H1 (cell line): ENCODE data around the gene ZC3H18. TPM values are rescaled to one million over a fixed set of nuclear protein-coding genes. Genes with fewer than 3 reads are reported as not detected.

Experiments
- CTCF ChIA-PET: fragments of 300-600 bp; sonication (Branson Sonifier 250); formaldehyde crosslinking; loops from one replicate; lab custom pipeline; 2021; ENCODE audit not compliant: partially characterized antibody; lab: Charles Lee
- POLR2A ChIA-PET: fragments of 300-600 bp; sonication (Branson Sonifier 250); formaldehyde crosslinking; loops from one replicate; lab custom pipeline; 2021; ENCODE audit warnings: inconsistent platforms; ENCODE audit not compliant: partially characterized antibody; lab: Charles Lee
- DNase-seq, 2 experiments: peaks; one replicate each; pipeline versions ENCODE4 v3.0.0 to v3.0.0-alpha.2; 2010 to 2022; ENCODE audit warnings: low spot score in 2 of 2, low read depth in 1 of 2, mixed read lengths in 1 of 2
- FAIRE-seq: peaks from 2 replicates; lab custom pipeline; 2011; peaks lifted over from hg19 to GRCh38; lab: Jason Lieb, UNC
- H2AFZ ChIP-seq: 2 replicates; pipeline ENCODE4 v1.8.1; 2012; ENCODE audit warnings: low read length, inconsistent platforms
- H2AK5ac ChIP-seq: 2 replicates; pipeline ENCODE4 v1.6.1; 2013; ENCODE audit warnings: low read depth, low read length
- H2BK120ac ChIP-seq: replicated peaks from 2 replicates; pipeline ENCODE3; 2013; ENCODE audit warnings: low read depth, low read length, inconsistent platforms
- H2BK12ac ChIP-seq: 2 replicates; pipeline ENCODE4 v1.6.1; 2013; ENCODE audit warnings: low read depth, low read length
- H2BK15ac ChIP-seq: 2 replicates; pipeline ENCODE4 v1.6.1; 2013; ENCODE audit warnings: low read length
- H2BK20ac ChIP-seq: 2 replicates; pipeline ENCODE4 v1.6.1; 2013; ENCODE audit warnings: low read length
- H2BK5ac ChIP-seq: 2 replicates; pipeline ENCODE4 v1.6.1; 2013; ENCODE audit warnings: low read depth, low read length
- H3K14ac ChIP-seq: 2 replicates; pipeline ENCODE4 v1.6.1; 2013; ENCODE audit warnings: inconsistent platforms; ENCODE audit not compliant: insufficient read length
- H3K18ac ChIP-seq: 2 replicates; pipeline ENCODE4 v1.6.1; 2013; ENCODE audit warnings: low read length; ENCODE audit errors: extremely low read depth
- H3K23ac ChIP-seq: 2 replicates; pipeline ENCODE4 v1.6.1; 2013; ENCODE audit warnings: inconsistent platforms; ENCODE audit not compliant: insufficient read length
- H3K23me2 ChIP-seq: 2 replicates; pipeline ENCODE4 v1.6.1; 2013; ENCODE audit warnings: low read depth, low read length
- H3K27ac ChIP-seq: 2 replicates; pipeline ENCODE4 v1.6.1; 2011; ENCODE audit warnings: low read depth, low read length, inconsistent platforms
- H3K27me3 ChIP-seq, 4 experiments: replicated peaks in 1 of 4; 1 replicate in 1 of 4; 2 replicates in 3 of 4; pipeline versions ENCODE4 v1.6.1 to v1.8.1; 2011 to 2013; ENCODE audit warnings: low read length in 3 of 4, mild to moderate bottlenecking in 3 of 4, inconsistent platforms in 2 of 4, mixed read lengths in 2 of 4, moderate library complexity in 1 of 4; ENCODE audit not compliant: control insufficient read depth in 3 of 4, insufficient read depth in 3 of 4; ENCODE audit errors: extremely low read depth in 1 of 4
- H3K36me3 ChIP-seq, 4 experiments: 2 replicates each; pipeline versions ENCODE4 v1.6.1 to v1.8.1; 2011 to 2013; ENCODE audit warnings: mild to moderate bottlenecking in 4 of 4, low read length in 3 of 4, moderate library complexity in 2 of 4, control low read depth in 1 of 4, inconsistent platforms in 1 of 4; ENCODE audit not compliant: insufficient read depth in 4 of 4, control insufficient read depth in 2 of 4
- H3K4ac ChIP-seq: replicated peaks from 2 replicates; pipeline ENCODE3; 2013; ENCODE audit warnings: low read length, low read depth, mixed read lengths, inconsistent platforms; ENCODE audit not compliant: insufficient read length
- H3K4me1 ChIP-seq, 4 experiments: replicated peaks in 1 of 4; 1 replicate in 1 of 4; 2 replicates in 3 of 4; pipeline versions ENCODE4 v1.6.1 to v1.8.1; 2011 to 2013; ENCODE audit warnings: low read length in 3 of 4, inconsistent platforms in 2 of 4, mixed read lengths in 1 of 4; ENCODE audit not compliant: insufficient read depth in 4 of 4, control insufficient read depth in 3 of 4
- H3K4me2 ChIP-seq, 2 experiments: 2 replicates each; pipeline versions ENCODE4 v1.6.1 to v1.8.1; 2011 to 2013; ENCODE audit warnings: low read depth in 2 of 2, low read length in 2 of 2, control low read depth in 1 of 2, inconsistent platforms in 1 of 2, mild to moderate bottlenecking in 1 of 2; ENCODE audit not compliant: insufficient read depth in 1 of 2
- H3K4me3 ChIP-seq, 4 experiments: fragments of 200-600, 300-600 bp in 1 of 4; sonication (generic), shearing (Covaris generic), sonication (Bioruptor Twin) in 1 of 4; 2 replicates each; pipeline versions ENCODE4 v1.5.1 to v1.8.1; 2011 to 2016; ENCODE audit warnings: low read length in 4 of 4, low read depth in 3 of 4, control low read depth in 2 of 4, inconsistent platforms in 2 of 4, mild to moderate bottlenecking in 2 of 4, mixed read lengths in 1 of 4, moderate library complexity in 1 of 4; ENCODE audit not compliant: insufficient read depth in 2 of 4; ENCODE audit errors: extremely low read depth in 1 of 4
- H3K56ac ChIP-seq: replicated peaks from 2 replicates; pipeline ENCODE3; 2013; ENCODE audit warnings: low read depth, mild to moderate bottlenecking, mixed read lengths, low read length, inconsistent platforms; ENCODE audit not compliant: insufficient read length
- H3K79me1 ChIP-seq: 2 replicates; pipeline ENCODE4 v1.6.1; 2013; ENCODE audit warnings: low read depth, low read length, control low read depth
- H3K79me2 ChIP-seq, 2 experiments: 2 replicates each; pipeline versions ENCODE4 v1.6.1 to v1.8.1; 2012 to 2013; ENCODE audit warnings: low read length in 2 of 2, mild to moderate bottlenecking in 2 of 2, inconsistent platforms in 1 of 2; ENCODE audit not compliant: insufficient read depth in 2 of 2, control insufficient read depth in 1 of 2
- H3K9ac ChIP-seq, 4 experiments: replicated peaks in 1 of 4; 1 replicate in 1 of 4; 2 replicates in 3 of 4; pipeline versions ENCODE4 v1.6.1 to v1.8.1; 2011 to 2013; ENCODE audit warnings: low read depth in 3 of 4, low read length in 3 of 4, control low read depth in 2 of 4, mild to moderate bottlenecking in 2 of 4, moderate library complexity in 2 of 4, inconsistent platforms in 1 of 4; ENCODE audit errors: extremely low read depth in 1 of 4
- H3K9me3 ChIP-seq, 2 experiments: 2 replicates each; pipeline versions ENCODE4 v1.6.1 to v1.8.1; 2012 to 2013; ENCODE audit warnings: mild to moderate bottlenecking in 2 of 2, moderate library complexity in 2 of 2, control low read depth in 1 of 2, inconsistent platforms in 1 of 2, low read depth in 1 of 2, low read length in 1 of 2, mixed read lengths in 1 of 2; ENCODE audit not compliant: insufficient read depth in 2 of 2
- H4K20me1 ChIP-seq, 2 experiments: replicated peaks in 1 of 2; 2 replicates each; pipeline versions ENCODE3 to v1.8.1; 2011 to 2013; ENCODE audit warnings: inconsistent platforms in 2 of 2, low read length in 2 of 2, mild to moderate bottlenecking in 1 of 2; ENCODE audit not compliant: insufficient read depth in 2 of 2, control insufficient read depth in 1 of 2
- H4K5ac ChIP-seq: 2 replicates; pipeline ENCODE4 v1.6.1; 2013; ENCODE audit warnings: low read length, low read depth, mixed read lengths, inconsistent platforms; ENCODE audit not compliant: insufficient read length
- H4K8ac ChIP-seq: 2 replicates; pipeline ENCODE4 v1.8.0; 2013; ENCODE audit warnings: mild to moderate bottlenecking, moderate library complexity, low read length, inconsistent platforms; ENCODE audit not compliant: insufficient read depth; ENCODE audit errors: extremely low read depth
- H4K91ac ChIP-seq: replicated peaks from 2 replicates; pipeline ENCODE3; 2013; ENCODE audit warnings: low read length, mixed read lengths, inconsistent platforms; ENCODE audit not compliant: insufficient read length
- CEBPB ChIP-seq: IDR thresholded peaks from 2 replicates; pipeline ENCODE4 v1.6.1; 2012; ENCODE audit warnings: low read depth, low read length
- CTCF ChIP-seq, 3 experiments: IDR thresholded peaks; 1 replicate in 2 of 3; 2 replicates in 1 of 3; pipeline versions ENCODE4 v1.5.1 to v1.6.1; 2011; ENCODE audit warnings: low read length in 3 of 3, mild to moderate bottlenecking in 3 of 3, inconsistent platforms in 2 of 3, low read depth in 1 of 3, moderate library complexity in 1 of 3; ENCODE audit not compliant: insufficient read depth in 1 of 3; ENCODE audit errors: control extremely low read depth in 1 of 3
- E2F6 ChIP-seq: IDR thresholded peaks from 2 replicates; pipeline ENCODE4 v1.6.1; 2012; ENCODE audit warnings: inconsistent platforms
- HDAC6 ChIP-seq: IDR thresholded peaks from one replicate; pipeline ENCODE4 v1.7.1; 2012; ENCODE audit warnings: low read depth, mild to moderate bottlenecking, inconsistent platforms, low read length, moderate library complexity
- KDM4A ChIP-seq: IDR thresholded peaks from one replicate; pipeline ENCODE4 v1.7.1; 2012; ENCODE audit warnings: low read depth, mild to moderate bottlenecking, moderate library complexity, low read length, inconsistent platforms; ENCODE audit not compliant: severe bottlenecking
- POLR2A ChIP-seq, 2 experiments: IDR thresholded peaks; 1 replicate in 1 of 2; 2 replicates in 1 of 2; pipeline ENCODE4 v1.6.1; 2011; ENCODE audit warnings: low read depth in 2 of 2, low read length in 2 of 2, mild to moderate bottlenecking in 2 of 2; ENCODE audit errors: control extremely low read depth in 1 of 2
- SIRT6 ChIP-seq: IDR thresholded peaks from one replicate; pipeline ENCODE4 v1.7.1; 2012; ENCODE audit warnings: low read length, inconsistent platforms
- TAF1 ChIP-seq: IDR thresholded peaks from 2 replicates; pipeline ENCODE4 v1.6.1; 2011; ENCODE audit warnings: mild to moderate bottlenecking, low read depth, low read length
- WGBS, 2 experiments: shearing (Covaris generic) in 1 of 2; methylation state at CpG; one replicate each; pipeline versions ENCODE4 v1.1.6 to v1.1.7; 2013 to 2015; ENCODE audit warnings: low lambda C conversion rate in 2 of 2, mixed read lengths in 2 of 2, inconsistent platforms in 1 of 2, low coverage in 1 of 2, missing lambda C conversion rate in 1 of 2; ENCODE audit not compliant: insufficient replicate concordance in 2 of 2, insufficient coverage in 1 of 2, insufficient read length in 1 of 2; ENCODE audit errors: extremely low coverage in 1 of 2, missing lambda C conversion rate in 1 of 2; 5-methylcytosine and 5-hydroxymethylcytosine counted together
- polyA plus RNA-seq, 7 experiments: library from polyadenylated mRNA; depleted of rRNA in 3 of 7; stranded (reverse) in 5 of 7; unstranded in 2 of 7; fragments of >200 nt in 5 of 7; fragments of 200-250 nt in 2 of 7; gene quantifications; 1 replicate in 5 of 7; 2 replicates in 1 of 7; 4 replicates in 1 of 7; pipeline versions ENCODE4 v1.2.1 to v1.2.3, GENCODE V29; 2011 to 2013; ENCODE audit warnings: missing spikeins in 2 of 7, mixed read lengths in 2 of 7
- total RNA-seq: library from RNA; stranded (reverse); fragmentation: NEBNext Ultra II Directional; extraction: Animal tissue kit (Norgen Biotek cat#: 25700); gene quantifications from 2 replicates; pipeline ENCODE4 v1.2.1, GENCODE V29; 2021

Gene ZC3H18
- total and polyA plus RNA-seq, 2 of the 8 experiments (the other 6 are each of a cell fraction or from before 2014, with no cell fraction given), result 12.1 to 73.2 TPM

- no peak overlapping the region for H3K56ac ChIP-seq
- CTCF ChIA-PET, result interaction anchor here (0.6 to 1.3 kb wide), 6 partner anchors 10 to 1156 kb away, joined by 3 to 4 read pairs (median 3); no protein-coding TSS in a partner anchor
- H3K27ac ChIP-seq, result no peak overlapping the region
- H3K79me1 ChIP-seq, result 0 out of 2 replicates have a peak, but pooled peaks cover 3% of the 10 kb centered on the region
- H2BK20ac ChIP-seq, result no peak overlapping the region
- no peak overlapping the region for H2BK12ac ChIP-seq
- H4K20me1 ChIP-seq, result peaks cover 2 to 3% of the 10 kb centered on the region in 2 experiments
- no peak overlapping the region for H2AFZ ChIP-seq
- H2AK5ac ChIP-seq, result no peak overlapping the region
- POLR2A ChIA-PET, result interaction anchor here (2.0 kb wide), 1 partner anchor 9 kb away, joined by 5 read pairs; no protein-coding TSS in a partner anchor
- H2BK5ac ChIP-seq, result no peak overlapping the region
- H2BK15ac ChIP-seq, result no peak overlapping the region
- H3K4me3 ChIP-seq, result no peak overlapping the region
- H2BK120ac ChIP-seq, result no peak overlapping the region
- peaks cover 0 to 5% (median 0%) of the 10 kb centered on the region in 4 experiments; a peak in 1 of 8 replicates for H3K36me3 ChIP-seq
- H4K91ac ChIP-seq, result no peak overlapping the region
- peaks cover 5 to 24% (median 19%) of the 10 kb centered on the region in 4 experiments for H3K4me1 ChIP-seq
- H3K23me2 ChIP-seq, result peaks cover 2% of the 10 kb centered on the region; the same call in 1 of the 2 replicates
- no peak overlapping the region for H3K14ac ChIP-seq
- WGBS, 2 experiments, result 90% methylated on average over 50 of the region's 58 CpGs; no CpG with 5 or more reads in 1 of the 2 experiments
- H3K9ac ChIP-seq, result no peak overlapping the region
- no peak overlapping the region for H4K5ac ChIP-seq
- H3K4me2 ChIP-seq, result no peak overlapping the region
- no peak overlapping the region for H3K4ac ChIP-seq
- no peaks in the 10 kb centered on the region for H3K79me2 ChIP-seq
- no peak overlapping the region; the same call in 1 of the 2 replicates for H4K8ac ChIP-seq
- DNase-seq (no peak), FAIRE-seq (no peak)
- H3K18ac ChIP-seq, result no peak overlapping the region
- 0 out of 7 replicates have a peak, but pooled peaks cover 0 to 2% (median 0%) of the 10 kb centered on the region in 4 experiments for H3K27me3 ChIP-seq
- no peaks in the 10 kb centered on the region for H3K9me3 ChIP-seq
- H3K23ac ChIP-seq, result no peak overlapping the region
- peak in 1 of 3 experiments; percentile 8; a peak in 1 of 4 replicates for TF ChIP-seq CTCF (IDR thresholded peaks at IDR 0.05; ENCODE audit: control extremely low read depth in 1 of 3, insufficient read depth in 1 of 3, low read depth in 1 of 3, low read length in 3 of 3)
- TF ChIP-seq CEBPB, result no peak
- no peak for TF ChIP-seq E2F6
- TF ChIP-seq TAF1, result no peak
- no peak for TF ChIP-seq POLR2A (IDR thresholded peaks at IDR 0.05; ENCODE audit: control extremely low read depth in 1 of 2, low read depth in 2 of 2, low read length in 2 of 2)
- no peak for TF ChIP-seq HDAC6
- no peak for TF ChIP-seq KDM4A
- TF ChIP-seq SIRT6, result no peak
These were observed 72.9 kb downstream of the ZC3H18 start for GRCh38 chr16:88642881-88643643.
